Measurements from ENCODE around the gene DDX10. TPM values are rescaled to one million over a fixed set of nuclear protein-coding genes. Genes with fewer than 3 reads are reported as not detected.
A peak's percentile ranks its signal among the peaks of the same experiment; 100 is the strongest.

Gene DDX10
- total RNA-seq, 1 experiment from 2014 or later, result 78.3 TPM

- H3K9me3 Mint-ChIP-seq (ENCODE audit: unreplicated experiment), result no peaks in the 10 kb centered on the region
- peak overlapping the region; percentile 55 for H3K4me3 Mint-ChIP-seq (ENCODE audit: unreplicated experiment)
- intact Hi-C loops (cut with micrococcal nuclease; ENCODE audit: unreplicated experiment), result no loop called here
- H3K4me3 ChIP-seq (ENCODE audit: low read depth, low read length), result no peak overlapping the region
- no peak for DNase-seq
- H3K27me3 Mint-ChIP-seq (ENCODE audit: insufficient read depth, unreplicated experiment), result no peaks in the 10 kb centered on the region
- H3K4me1 ChIP-seq, result peaks cover 30% of the 10 kb centered on the region
- CTCF ChIA-PET, result interaction anchor here (0.6 kb wide), 1 partner anchor 114 kb away, joined by 3 read pairs; no protein-coding TSS in a partner anchor
- POLR2A ChIA-PET, result no interaction called here
- peaks cover 55% of the 10 kb centered on the region for H3K4me1 Mint-ChIP-seq (ENCODE audit: low read depth, unreplicated experiment)
- TF ChIP-seq, protein P1, sequence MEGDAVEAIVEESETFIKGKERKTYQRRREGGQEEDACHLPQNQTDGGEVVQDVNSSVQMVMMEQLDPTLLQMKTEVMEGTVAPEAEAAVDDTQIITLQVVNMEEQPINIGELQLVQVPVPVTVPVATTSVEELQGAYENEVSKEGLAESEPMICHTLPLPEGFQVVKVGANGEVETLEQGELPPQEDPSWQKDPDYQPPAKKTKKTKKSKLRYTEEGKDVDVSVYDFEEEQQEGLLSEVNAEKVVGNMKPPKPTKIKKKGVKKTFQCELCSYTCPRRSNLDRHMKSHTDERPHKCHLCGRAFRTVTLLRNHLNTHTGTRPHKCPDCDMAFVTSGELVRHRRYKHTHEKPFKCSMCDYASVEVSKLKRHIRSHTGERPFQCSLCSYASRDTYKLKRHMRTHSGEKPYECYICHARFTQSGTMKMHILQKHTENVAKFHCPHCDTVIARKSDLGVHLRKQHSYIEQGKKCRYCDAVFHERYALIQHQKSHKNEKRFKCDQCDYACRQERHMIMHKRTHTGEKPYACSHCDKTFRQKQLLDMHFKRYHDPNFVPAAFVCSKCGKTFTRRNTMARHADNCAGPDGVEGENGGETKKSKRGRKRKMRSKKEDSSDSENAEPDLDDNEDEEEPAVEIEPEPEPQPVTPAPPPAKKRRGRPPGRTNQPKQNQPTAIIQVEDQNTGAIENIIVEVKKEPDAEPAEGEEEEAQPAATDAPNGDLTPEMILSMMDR (IDR thresholded peaks at IDR 0.05; ENCODE audit: insufficient read depth in 1 of 2, low read depth in 1 of 2, low read length in 1 of 2, severe bottlenecking in 1 of 2, unreplicated experiment in 1 of 2), result no peak
- H3K9me3 ChIP-seq, result no peaks in the 10 kb centered on the region
- no peaks in the 10 kb centered on the region for H3K27me3 ChIP-seq (replicated peaks; ENCODE audit: control insufficient read depth, insufficient read depth, low read length)
- H3K36me3 ChIP-seq (ENCODE audit: control insufficient read depth, insufficient read depth, low read length), result no peaks in the 10 kb centered on the region
- BruUV-seq (replicated peaks), result no TSS peak
- peaks cover 30% of the 10 kb centered on the region for H3K36me3 Mint-ChIP-seq (ENCODE audit: insufficient read depth, unreplicated experiment)
- H3K27ac Mint-ChIP-seq (ENCODE audit: unreplicated experiment), result peak overlapping the region; percentile 79
These were observed 4.4 kb downstream of the DDX10 start for GRCh38 chr11:108669286-108669685.

GRCh38 chr11:108669711-108670110, 4.8 kb downstream of the DDX10 start:
- Mint-ChIP-seq H3K27me3 (ENCODE audit: insufficient read depth, unreplicated experiment) (no peaks in the 10 kb centered on the region), H3K4me3 (ENCODE audit: unreplicated experiment) (peak overlapping the region; percentile 55), H3K4me1 (ENCODE audit: low read depth, unreplicated experiment) (peaks cover 52% of the 10 kb centered on the region), H3K27ac (ENCODE audit: unreplicated experiment) (peak overlapping the region; percentile 79), H3K9me3 (ENCODE audit: unreplicated experiment) (no peaks in the 10 kb centered on the region), H3K36me3 (ENCODE audit: insufficient read depth, unreplicated experiment) (peaks cover 30% of the 10 kb centered on the region)
- no peaks in the 10 kb centered on the region for H3K36me3 ChIP-seq (ENCODE audit: control insufficient read depth, insufficient read depth, low read length)
- H3K27me3 ChIP-seq (replicated peaks; ENCODE audit: control insufficient read depth, insufficient read depth, low read length), result no peaks in the 10 kb centered on the region
- intact Hi-C loops (cut with micrococcal nuclease; ENCODE audit: unreplicated experiment), result no loop called here
- no peaks in the 10 kb centered on the region for H3K9me3 ChIP-seq
- POLR2A ChIA-PET, result no interaction called here
- no peak overlapping the region for H3K4me3 ChIP-seq (ENCODE audit: low read depth, low read length)
- H3K4me1 ChIP-seq, result peaks cover 30% of the 10 kb centered on the region
- peak; percentile 47 to 69 for DNase-seq
- no TSS peak for BruUV-seq (replicated peaks)
- CTCF ChIA-PET, result interaction anchor here (0.6 kb wide), 1 partner anchor 113 kb away, joined by 3 read pairs; no protein-coding TSS in a partner anchor
- TF ChIP-seq, protein P1 (IDR thresholded peaks at IDR 0.05; ENCODE audit: insufficient read depth in 1 of 2, low read depth in 1 of 2, low read length in 1 of 2, severe bottlenecking in 1 of 2, unreplicated experiment in 1 of 2), result no peak

DNA sequence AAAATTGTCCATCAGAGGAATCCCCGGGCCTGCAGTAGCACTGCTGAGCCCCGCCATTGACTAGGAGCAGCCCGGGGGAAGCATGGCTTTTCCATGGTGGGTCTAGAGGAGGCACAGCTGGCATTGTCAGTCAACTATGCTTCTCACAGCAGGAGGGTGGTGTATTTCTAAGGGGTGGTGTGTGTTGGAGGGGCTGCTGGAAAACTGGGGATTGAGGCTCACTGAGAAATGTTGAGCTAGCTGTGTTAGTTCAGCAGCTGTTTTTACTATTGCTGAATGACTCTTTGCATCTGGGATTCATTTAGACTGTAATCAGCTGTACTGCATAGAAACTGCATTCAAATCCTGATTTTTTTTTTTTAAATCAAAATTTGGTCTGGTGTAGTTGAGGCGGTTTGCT, 5.6 kb downstream of the DDX10 start:
- ChIA-PET CTCF (interaction anchor here (0.6 kb wide), 1 partner anchor 543 kb away, joined by 3 read pairs; no protein-coding TSS in a partner anchor), POLR2A (no interaction called here)
- no peaks in the 10 kb centered on the region for H3K9me3 ChIP-seq
- TF ChIP-seq, protein P1 (IDR thresholded peaks at IDR 0.05; ENCODE audit: insufficient read depth in 1 of 2, low read depth in 1 of 2, low read length in 1 of 2, severe bottlenecking in 1 of 2, unreplicated experiment in 1 of 2), result no peak
- H3K4me1 ChIP-seq, result peaks cover 30% of the 10 kb centered on the region
- H3K4me1 Mint-ChIP-seq (ENCODE audit: low read depth, unreplicated experiment), result peaks cover 52% of the 10 kb centered on the region
- H3K4me3 ChIP-seq (ENCODE audit: low read depth, low read length), result no peak overlapping the region
- intact Hi-C loops (cut with micrococcal nuclease; ENCODE audit: unreplicated experiment), result no loop called here
- DNase-seq, result no peak
- no TSS peak for BruUV-seq (replicated peaks)
- H3K27me3 ChIP-seq (replicated peaks; ENCODE audit: control insufficient read depth, insufficient read depth, low read length), result no peaks in the 10 kb centered on the region
- H3K36me3 Mint-ChIP-seq (ENCODE audit: insufficient read depth, unreplicated experiment), result peaks cover 32% of the 10 kb centered on the region
- H3K9me3 Mint-ChIP-seq (ENCODE audit: unreplicated experiment), result no peaks in the 10 kb centered on the region
- H3K36me3 ChIP-seq (ENCODE audit: control insufficient read depth, insufficient read depth, low read length), result no peaks in the 10 kb centered on the region
- H3K27ac Mint-ChIP-seq (ENCODE audit: unreplicated experiment), result peak overlapping the region; percentile 79
- no peaks in the 10 kb centered on the region for H3K27me3 Mint-ChIP-seq (ENCODE audit: insufficient read depth, unreplicated experiment)
- H3K4me3 Mint-ChIP-seq (ENCODE audit: unreplicated experiment), result peak overlapping the region; percentile 55

Measured in Caco-2 (cell line).